Breast epithelium (tissue), 3 donors: ENCODE measurements around the gene GSTA5.

ENCODE experiments used
- CTCF ChIP-seq, 3 donors: fragments of 450-650 bp; IDR thresholded peaks; one replicate each; pipeline ENCODE4 v1.5.1; 2016 to 2017; ENCODE audit warnings: antibody characterized with exemption in 3 of 3, mild to moderate bottlenecking in 3 of 3, moderate library complexity in 3 of 3
- POLR2A ChIP-seq: fragments of 450-650 bp; IDR thresholded peaks from one replicate; pipeline ENCODE4 v1.6.1; 2016; ENCODE audit warnings: antibody characterized with exemption, mild to moderate bottlenecking, moderate library complexity
- POLR2AphosphoS5 ChIP-seq, 3 donors: sonication (generic); formaldehyde crosslinking; IDR thresholded peaks; one replicate each; pipeline ENCODE4 v1.6.1; 2017; ENCODE audit warnings: antibody characterized with exemption in 3 of 3

- TF ChIP-seq CTCF (IDR thresholded peaks at IDR 0.05) (no peak), POLR2A (no peak), POLR2AphosphoS5 (IDR thresholded peaks at IDR 0.05) (no peak)
Observed at GRCh38 chr6:52846002-52846401, 5.4 kb upstream of the GSTA5 start.
